HG03439 (cell line): Measurements from ENCODE around the gene PLA2G2C.

Experiments
- ATAC-seq: cut with Tn5 transposase; IDR thresholded peaks from one replicate; pipeline ENCODE4 v1.9.1; 2021; ENCODE audit warnings: mild to moderate bottlenecking, moderate library complexity; ENCODE audit not compliant: unreplicated experiment

PLA2G2C gene

DNA sequence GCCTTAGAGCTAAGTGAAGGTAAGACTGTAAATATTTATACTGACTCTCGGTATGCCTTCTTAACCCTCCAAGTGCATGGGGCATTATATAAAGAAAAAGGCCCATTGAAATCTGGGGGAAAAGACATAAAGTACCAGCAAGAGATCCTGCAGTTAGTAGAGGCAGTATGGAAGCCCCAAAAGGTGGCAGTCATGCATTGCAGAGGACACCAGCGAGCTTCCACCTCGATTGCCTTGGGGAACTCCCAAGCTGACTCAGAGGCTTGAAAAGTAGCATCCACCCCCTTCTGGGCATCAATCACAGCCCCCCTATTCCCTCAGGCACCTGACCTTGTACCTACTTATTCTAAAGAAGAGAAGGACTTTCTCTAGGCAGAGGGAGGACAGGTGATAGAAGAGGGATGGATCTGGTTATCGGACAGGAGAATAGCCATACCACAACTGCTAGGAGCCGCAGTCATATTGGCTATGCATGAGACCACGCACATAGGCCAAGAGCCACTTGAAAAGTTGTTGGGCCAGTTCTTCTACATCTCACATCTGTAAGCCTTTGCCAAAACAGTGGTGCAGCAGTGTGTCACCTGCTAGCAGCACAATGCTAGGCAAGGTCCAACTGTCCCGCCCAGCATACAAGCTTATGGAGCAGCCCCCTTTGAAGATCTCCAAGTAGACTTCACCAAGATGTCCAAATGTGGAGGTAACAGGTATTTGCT lies 27.8 kb downstream of the PLA2G2C start:
- ATAC-seq: no peak

GRCh38 chr1:20154301-20154831 lies 32.0 kb downstream of the PLA2G2C start:
- no peak for ATAC-seq

DNA sequence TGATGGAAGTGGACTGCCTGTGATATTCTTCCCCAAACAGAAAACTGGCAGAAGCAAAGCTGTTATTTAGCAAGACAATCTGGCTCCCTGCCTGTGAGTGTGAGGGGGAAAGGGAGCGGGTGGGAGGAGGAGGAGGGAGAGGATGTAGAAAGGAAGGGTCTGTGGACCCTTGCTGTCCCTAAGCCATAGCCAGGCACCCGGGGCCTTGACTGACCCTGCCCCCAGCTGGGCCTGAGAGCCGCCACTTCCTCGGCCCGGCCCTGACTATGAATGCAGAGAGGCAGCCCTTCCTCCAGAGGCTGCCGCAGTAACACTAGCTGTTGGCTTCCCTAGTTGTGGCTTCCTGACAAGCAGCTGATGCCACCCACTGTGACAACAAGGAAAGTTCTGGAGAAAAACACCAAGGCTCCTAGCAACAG lies 33.3 kb downstream of the PLA2G2C start:
- ATAC-seq: no peak

GRCh38 chr1:20152599-20152930 lies 33.8 kb downstream of the PLA2G2C start:
- ATAC-seq: no peak

- no peak for ATAC-seq
Observed at GRCh38 chr1:20151906-20152598, 34.3 kb downstream of the PLA2G2C start.

DNA sequence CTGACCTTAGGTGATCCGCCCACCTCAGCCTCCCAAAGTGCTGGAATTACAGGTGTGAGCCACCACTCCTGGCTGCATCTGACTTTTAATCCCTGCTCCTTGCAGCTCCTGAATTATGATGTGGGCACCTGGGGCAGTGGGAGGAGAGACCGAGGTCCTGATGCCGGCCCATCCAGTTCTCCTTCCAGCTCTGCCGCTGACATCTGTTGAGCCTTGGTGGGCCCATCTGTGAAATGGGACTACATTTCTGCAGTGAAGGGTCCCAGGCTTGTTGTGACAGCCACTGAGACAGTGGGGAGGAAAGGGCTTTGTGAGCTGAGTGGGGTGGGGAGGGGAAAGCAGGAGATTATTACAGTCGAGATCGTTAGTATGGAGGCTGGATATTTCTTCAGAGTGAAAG lies 35.3 kb downstream of the PLA2G2C start:
- ATAC-seq: no peak

GRCh38 chr1:20150326-20150705 lies 36.0 kb downstream of the PLA2G2C start:
- ATAC-seq: no peak

DNA sequence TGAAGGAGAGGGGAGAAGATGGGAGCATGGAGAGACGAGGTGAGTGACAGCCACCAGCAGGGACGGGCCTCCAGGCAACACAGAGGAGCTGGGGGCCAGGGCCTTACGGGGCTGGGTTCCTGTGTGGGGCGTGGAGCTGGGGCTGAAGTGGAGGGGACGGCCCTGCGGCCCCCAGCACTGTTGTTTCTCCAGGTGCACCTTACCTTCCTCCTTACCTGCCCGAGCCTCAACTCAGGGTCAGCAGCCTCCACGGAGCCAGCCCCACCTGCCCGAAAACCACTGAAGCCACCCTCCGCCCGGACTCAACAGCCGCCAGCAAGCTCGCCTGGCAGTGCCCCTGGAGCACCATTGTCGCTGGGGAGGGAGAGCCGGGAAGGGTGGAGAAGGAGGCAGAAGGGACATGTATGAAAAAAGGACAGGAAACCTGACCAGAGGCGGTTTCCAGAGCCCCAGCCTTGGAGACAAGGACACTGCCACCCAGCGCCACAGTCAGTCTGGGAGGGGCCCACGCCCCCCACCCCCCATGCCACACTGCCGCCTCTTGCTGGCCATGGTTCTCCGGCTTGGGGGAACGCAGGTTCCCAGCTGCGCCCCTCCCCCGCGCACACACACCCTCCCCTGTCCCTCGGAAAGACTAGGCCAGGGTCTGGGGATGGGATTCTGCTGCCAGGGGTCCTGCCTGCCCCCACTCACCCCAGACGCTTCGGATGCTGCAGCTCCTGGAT lies 36.6 kb downstream of the PLA2G2C start:
- ATAC-seq: no peak

DNA sequence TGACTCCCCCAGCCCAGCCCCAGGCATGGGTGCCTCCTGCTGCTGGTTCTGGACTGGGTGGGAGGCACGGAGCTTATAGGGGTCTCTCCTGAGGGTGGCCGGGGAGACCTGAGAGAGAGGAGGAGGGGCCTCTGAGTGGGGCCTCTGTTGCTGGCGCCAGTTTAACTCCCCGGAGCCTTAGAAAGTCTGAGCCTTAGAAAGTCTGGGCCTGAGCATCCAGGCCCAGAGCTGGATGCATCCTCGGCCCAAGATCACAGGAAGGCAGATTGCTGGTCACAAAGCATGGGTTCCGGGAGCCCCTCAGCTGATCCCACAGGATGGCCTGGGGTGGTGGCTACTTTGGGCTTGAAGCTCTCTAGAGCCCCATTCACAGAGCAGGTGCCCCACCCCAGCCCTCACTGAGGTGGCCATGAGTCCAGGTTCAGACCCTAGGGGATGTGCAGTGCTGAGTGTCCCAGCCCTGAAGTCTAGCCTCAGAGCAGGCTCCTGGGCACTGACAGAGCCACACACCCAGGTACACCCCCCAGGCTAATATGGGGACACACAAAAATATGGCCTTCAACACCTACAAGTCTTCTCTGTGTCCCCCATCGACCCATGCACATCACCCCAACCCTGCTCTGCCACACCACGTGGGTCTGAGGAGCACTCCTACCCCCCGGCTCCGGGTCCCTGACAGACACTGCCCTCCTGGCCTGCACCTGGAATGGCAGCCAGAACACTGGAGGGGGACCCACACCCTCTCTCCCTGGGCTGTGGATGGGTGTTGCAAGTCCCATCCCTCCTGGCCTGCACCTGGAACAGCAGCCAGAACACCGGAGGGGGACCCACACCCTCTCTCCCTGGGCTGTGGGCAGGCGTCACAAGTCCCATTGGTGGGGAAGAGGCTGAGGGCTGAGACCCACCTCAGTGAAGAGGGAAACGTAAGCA lies 37.5 kb downstream of the PLA2G2C start:
- ATAC-seq: no peak

DNA sequence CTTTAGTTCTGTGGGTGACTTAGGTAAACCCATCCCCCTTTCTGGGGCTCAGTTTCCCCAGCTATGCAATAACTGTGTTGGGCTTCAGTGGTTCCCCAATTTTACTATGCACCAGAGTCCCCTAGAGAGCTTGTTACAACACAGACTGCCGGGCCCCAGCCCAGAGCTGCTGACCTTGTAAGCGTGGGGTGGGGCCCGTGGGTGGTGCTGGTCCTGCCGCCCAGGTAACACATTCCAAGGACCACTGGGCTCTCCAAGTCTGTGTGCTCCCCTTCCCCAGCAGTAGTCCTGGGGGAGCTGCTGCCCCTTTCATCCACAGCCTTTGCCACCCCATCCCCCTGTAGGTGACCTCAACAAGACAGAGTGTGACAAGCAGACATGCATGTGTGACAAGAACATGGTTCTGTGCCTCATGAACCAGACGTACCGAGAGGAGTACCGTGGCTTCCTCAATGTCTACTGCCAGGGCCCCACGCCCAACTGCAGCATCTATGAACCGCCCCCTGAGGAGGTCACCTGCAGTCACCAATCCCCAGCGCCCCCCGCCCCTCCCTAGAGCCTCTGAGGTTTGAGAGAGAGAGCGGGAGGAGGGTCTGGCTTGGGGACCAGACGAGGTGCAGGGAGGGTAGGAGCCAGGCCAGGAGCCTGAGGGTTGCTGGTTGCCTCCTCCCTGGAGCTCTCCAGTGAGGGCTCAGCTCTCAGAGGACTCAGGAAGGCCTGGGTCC lies 38.3 kb downstream of the PLA2G2C start:
- ATAC-seq: no peak

DNA sequence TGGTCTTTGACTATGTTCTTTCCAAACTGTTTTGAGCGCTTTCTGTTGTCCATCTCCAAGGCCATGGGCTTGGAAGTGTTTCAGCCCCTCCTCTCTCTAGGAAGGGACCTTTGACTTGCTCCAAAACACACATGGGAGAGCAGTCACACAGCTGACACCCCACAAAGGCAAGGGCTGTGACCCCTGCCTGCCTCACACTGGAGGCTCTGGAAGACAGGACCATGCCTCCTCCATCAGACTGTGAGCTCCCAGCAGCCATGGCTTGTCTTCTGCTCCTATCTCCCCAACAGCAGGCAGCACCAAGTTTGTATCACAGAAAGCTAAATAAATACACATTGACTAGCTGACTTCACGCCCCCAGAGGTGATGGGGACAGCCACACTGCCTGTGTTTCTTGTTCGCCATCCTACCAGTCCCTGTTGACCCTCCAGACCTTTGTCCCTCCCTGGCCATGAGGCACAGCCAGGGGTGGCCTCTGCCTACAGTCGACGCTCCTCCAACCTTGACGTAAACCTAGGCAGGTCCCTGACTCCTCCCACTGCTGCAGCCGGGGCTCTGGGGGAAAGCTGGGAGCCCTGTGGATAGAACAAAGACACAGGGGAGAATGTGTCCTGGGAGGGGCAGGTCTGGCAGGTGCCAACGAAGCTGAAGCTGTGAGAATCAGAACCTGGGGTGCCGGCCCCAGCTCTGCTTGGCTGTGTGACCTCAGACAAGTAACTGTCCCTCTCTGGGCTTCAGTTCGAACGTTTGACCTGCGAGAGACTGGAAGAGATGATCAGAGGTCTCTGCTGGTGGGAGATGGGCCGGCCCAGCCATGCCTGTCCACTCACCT lies 42.4 kb downstream of the PLA2G2C start:
- no peak for ATAC-seq

GRCh38 chr1:20143318-20143717 lies 43.0 kb downstream of the PLA2G2C start:
- no peak for ATAC-seq

DNA sequence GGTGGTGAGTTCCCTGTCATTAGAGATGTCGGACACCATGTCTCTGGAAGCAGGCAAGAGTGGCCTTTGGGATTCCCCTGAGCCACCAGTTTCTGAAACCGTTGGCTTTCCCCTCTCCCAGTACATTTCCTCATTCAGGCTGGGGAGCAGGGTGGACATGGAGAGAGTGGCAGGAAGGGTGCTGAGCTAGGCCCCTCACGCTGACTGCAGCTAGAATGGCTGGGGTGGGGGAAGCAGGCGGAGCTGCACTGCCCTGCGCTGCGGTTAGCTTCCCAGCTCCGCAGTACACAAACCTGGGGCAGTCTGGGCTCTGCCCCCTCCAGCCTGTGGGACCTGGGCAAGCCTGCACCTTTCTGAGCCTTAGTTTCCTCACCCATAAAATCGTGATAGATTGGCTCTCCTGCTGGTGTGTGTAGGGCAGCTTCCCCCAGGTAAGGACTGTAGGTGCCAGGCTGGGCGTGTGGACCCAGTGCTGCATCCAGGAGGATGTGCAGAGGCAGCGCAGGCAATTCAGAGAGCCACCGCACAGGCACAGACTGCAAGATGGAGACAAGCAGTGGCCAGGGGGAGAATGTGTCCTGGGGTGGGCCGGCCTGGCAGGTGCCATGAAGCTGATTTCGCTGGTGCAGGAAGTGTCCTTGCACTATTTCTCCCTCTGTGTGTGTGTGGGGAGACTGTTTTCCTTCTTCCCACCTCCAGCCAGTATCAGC lies 44.2 kb downstream of the PLA2G2C start:
- ATAC-seq: no peak

- no peak for ATAC-seq
Observed at GRCh38 chr1:20141466-20141865, 44.9 kb downstream of the PLA2G2C start.

DNA sequence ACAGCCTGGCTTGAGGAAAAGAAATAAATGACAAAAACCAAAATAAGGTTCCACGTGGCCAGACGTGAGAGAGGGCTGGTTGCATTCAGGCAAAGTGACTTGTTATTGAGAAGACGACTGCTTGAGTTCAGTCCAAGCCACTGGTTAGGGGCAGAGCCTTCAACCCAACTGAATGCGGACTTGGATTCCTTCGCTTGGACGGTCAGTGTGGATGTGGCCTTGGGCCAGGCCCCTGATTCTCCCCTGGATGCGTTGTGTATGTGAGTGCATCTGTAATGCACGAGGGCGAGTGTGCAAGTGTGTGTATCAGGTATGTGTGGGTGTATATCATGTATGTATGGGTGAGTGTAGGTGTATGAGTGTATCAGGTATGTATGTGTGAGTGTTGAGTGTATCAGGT lies 45.3 kb downstream of the PLA2G2C start:
- ATAC-seq: no peak

DNA sequence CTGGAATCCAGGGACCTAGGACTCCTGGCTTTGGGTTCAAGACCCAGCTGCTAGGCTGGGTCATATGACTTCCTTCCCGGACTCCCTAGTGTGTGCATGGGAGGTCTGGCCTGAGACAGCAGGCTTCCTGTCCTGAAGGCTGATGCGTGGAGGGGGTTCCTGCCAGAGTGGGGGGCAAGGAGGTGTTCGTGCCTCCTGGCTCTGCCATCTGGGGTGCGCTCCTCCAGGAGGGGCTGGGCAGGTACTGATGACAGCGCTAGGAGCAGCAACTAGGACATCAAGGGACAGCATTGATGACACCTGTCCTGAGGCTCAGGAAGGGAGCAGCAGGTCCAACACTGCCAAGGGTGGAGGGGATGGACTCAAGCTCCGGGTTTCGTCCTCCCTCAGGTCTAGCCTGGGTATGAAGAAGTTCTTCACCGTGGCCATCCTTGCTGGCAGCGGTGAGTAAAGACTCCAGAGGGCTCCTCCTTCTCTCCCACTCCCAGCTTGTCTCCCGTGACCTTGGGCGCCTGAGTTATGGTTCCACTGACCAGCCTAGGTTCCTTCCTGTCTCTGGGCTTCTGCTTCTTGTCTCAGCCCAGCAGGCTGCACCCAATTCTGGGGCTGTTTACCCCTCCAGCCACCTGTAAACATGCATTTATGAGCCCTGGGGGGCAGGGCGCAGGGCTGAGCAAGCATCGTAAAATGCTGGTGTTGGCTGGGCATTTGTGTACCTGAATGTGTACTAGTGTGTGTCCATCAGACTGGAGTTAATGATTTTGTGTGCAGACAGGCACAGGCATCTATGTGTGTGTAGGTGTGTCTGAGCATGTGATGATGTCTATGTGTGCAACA lies 46.3 kb downstream of the PLA2G2C start:
- no peak for ATAC-seq

DNA sequence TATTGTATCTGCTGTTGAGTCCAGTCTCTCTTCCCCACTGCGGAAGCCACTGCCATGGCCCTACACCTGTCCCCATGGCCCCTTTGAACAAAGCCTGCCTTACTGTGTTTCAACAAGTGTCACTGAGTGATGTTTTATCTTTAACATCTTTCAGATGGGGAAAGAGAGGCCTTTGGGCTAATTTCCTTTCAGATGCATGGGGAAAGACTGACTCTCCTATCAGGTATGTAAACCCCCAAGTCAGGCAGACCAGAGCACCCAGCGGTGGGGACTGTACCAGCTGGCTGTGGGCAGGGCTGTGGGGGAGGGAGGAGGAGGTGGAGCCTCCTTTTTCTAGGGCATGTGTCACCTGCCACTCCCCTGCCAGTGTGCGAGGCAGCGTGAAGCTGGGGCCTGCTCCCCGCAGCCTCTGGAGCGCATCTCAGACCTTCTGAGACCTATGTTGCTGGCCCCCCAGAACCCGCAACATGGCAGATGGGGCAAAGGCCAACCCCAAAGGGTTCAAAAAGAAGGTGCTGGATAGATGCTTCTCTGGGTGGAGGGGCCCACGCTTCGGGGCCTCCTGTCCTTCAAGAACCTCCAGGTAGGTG lies 47.3 kb downstream of the PLA2G2C start, which contains the start of gene PLA2G2F:
Gene PLA2G2F (plus strand): TSS at position 363 of the 590 bp plus-strand sequence. CDS start 105 bp downstream, at position 468.
- ATAC-seq: no peak
